Frontal cortex (tissue), 4 donors: Measurements from ENCODE around the gene CDAN1. TPM values are rescaled to one million over a fixed set of nuclear protein-coding genes. Genes with fewer than 3 reads are reported as not detected.
"Not testable (repeated sequence)": the region's sequence is repeated elsewhere in the genome, so short reads cannot be mapped to it uniquely, and the experiment has no call there.

Source experiments
- DNase-seq, 2 donors: peaks; one replicate each; pipeline ENCODE4 v3.0.0; 2012; ENCODE audit warnings: low spot score in 2 of 2
- FAIRE-seq: peaks from 2 replicates; lab custom pipeline; 2012; peaks lifted over from hg19 to GRCh38; lab: Jason Lieb, UNC
- total RNA-seq: library from RNA; depleted of rRNA; stranded (reverse); fragments of >200 nt; gene quantifications from one replicate; pipeline ENCODE4 v1.2.3, GENCODE V29; 2014
- donor health status: control.
- donor health status: control.
- donor health status: control.

CDAN1 gene
- total RNA-seq = 9.8 TPM

GRCh38 chr15:42736793-42737528 is at the start of gene CDAN1:
Gene CDAN1 (minus strand): TSS chr15:42737128. CDS start chr15:42737102, 26 bp downstream.
- no peak for FAIRE-seq
- peak; percentile 98 to 99 for DNase-seq

- no peak for FAIRE-seq
- no peak for DNase-seq
These were observed 48.6 kb upstream of the CDAN1 start for GRCh38 chr15:42785569-42785968.

GRCh38 chr15:42784705-42785104 is 47.8 kb upstream of the CDAN1 start:
- DNase-seq = no peak
- no peak for FAIRE-seq

GRCh38 chr15:42782716-42783115 is 45.8 kb upstream of the CDAN1 start:
- DNase-seq = no peak
- no peak for FAIRE-seq

GRCh38 chr15:42775416-42775815 is 38.5 kb upstream of the CDAN1 start:
- no peak for FAIRE-seq

GRCh38 chr15:42772901-42773300 is 36.0 kb upstream of the CDAN1 start:
- FAIRE-seq = no peak

More at GRCh38 chr15:42775416-42775815, 38.5 kb upstream of the CDAN1 start:
- no peak for DNase-seq

GRCh38 chr15:42772144-42772543 is 35.2 kb upstream of the CDAN1 start:
- no peak for DNase-seq
- no peak for FAIRE-seq

More at GRCh38 chr15:42772901-42773300, 36.0 kb upstream of the CDAN1 start:
- no peak for DNase-seq

- not testable (repeated sequence) for FAIRE-seq
These were observed 29.2 kb upstream of the CDAN1 start for GRCh38 chr15:42766109-42766508.

GRCh38 chr15:42764154-42764731 is 27.3 kb upstream of the CDAN1 start:
- DNase-seq, FAIRE-seq: not testable (repeated sequence)

More at GRCh38 chr15:42766109-42766508, 29.2 kb upstream of the CDAN1 start:
- DNase-seq = not testable (repeated sequence)

- FAIRE-seq, DNase-seq: not testable (repeated sequence)
These were observed 24.9 kb upstream of the CDAN1 start for GRCh38 chr15:42761813-42762212.

- no peak for FAIRE-seq
- DNase-seq = no peak
These were observed 23.8 kb upstream of the CDAN1 start for GRCh38 chr15:42760759-42761158.

- DNase-seq (no peak), FAIRE-seq (no peak)
These were observed 22.2 kb upstream of the CDAN1 start for GRCh38 chr15:42759093-42759492.

GRCh38 chr15:42750306-42750705 is 13.4 kb upstream of the CDAN1 start:
- DNase-seq (no peak), FAIRE-seq (no peak)

- no peak for DNase-seq
- FAIRE-seq = no peak
These were observed 12.3 kb upstream of the CDAN1 start for GRCh38 chr15:42749266-42749665.

GRCh38 chr15:42744195-42744594 is 7.3 kb upstream of the CDAN1 start:
- FAIRE-seq (no peak), DNase-seq (no peak)

GRCh38 chr15:42742149-42742548 is 5.2 kb upstream of the CDAN1 start:
- DNase-seq (no peak), FAIRE-seq (no peak)

- FAIRE-seq (no peak), DNase-seq (no peak)
These were observed 4.8 kb upstream of the CDAN1 start for GRCh38 chr15:42741710-42742109.

GRCh38 chr15:42737529-42738328 is 801 bp upstream of the CDAN1 start:
- FAIRE-seq (no peak), DNase-seq (no peak)

- FAIRE-seq (no peak), DNase-seq (peak; percentile 59)
These were observed 643 bp downstream of the CDAN1 start for GRCh38 chr15:42736178-42736792.
